ENCODE data around the gene SIRPD. TPM values are rescaled to one million over a fixed set of nuclear protein-coding genes. Genes with fewer than 3 reads are reported as not detected.
"Not testable (repeated sequence)": the region's sequence is repeated elsewhere in the genome, so short reads cannot be mapped to it uniquely, and the experiment has no call there.

Gene SIRPD
- not detected in 2 replicates for total RNA-seq

GRCh38 chr20:1557605-1558004 lies at the start of gene SIRPD:
Gene SIRPD, minus strand, starts transcription at chr20:1557705. Its CDS starts 52 bp downstream, at chr20:1557653.
- DNase-seq (ENCODE audit: low read depth in 2 of 2), result no peak

- no peak for DNase-seq (ENCODE audit: low read depth in 2 of 2)
Observed at GRCh38 chr20:1600736-1601135, 43.2 kb upstream of the SIRPD start.

GRCh38 chr20:1595333-1595732 lies 37.8 kb upstream of the SIRPD start:
- DNase-seq (ENCODE audit: low read depth in 2 of 2), result no peak

- DNase-seq (ENCODE audit: low read depth in 2 of 2), result no peak
Observed at GRCh38 chr20:1588533-1589460, 31.3 kb upstream of the SIRPD start.

- no peak for DNase-seq (ENCODE audit: low read depth in 2 of 2)
Observed at GRCh38 chr20:1587781-1588532, 30.5 kb upstream of the SIRPD start.

- DNase-seq (ENCODE audit: low read depth in 2 of 2), result no peak
Observed at GRCh38 chr20:1579488-1579887, 22.0 kb upstream of the SIRPD start.

- DNase-seq (ENCODE audit: low read depth in 2 of 2), result no peak
Observed at GRCh38 chr20:1577906-1578305, 20.4 kb upstream of the SIRPD start.

GRCh38 chr20:1577313-1577712 lies 19.8 kb upstream of the SIRPD start:
- not testable (repeated sequence) for DNase-seq (ENCODE audit: low read depth in 2 of 2)

- DNase-seq (ENCODE audit: low read depth in 2 of 2), result no peak
Observed at GRCh38 chr20:1576641-1577040, 19.1 kb upstream of the SIRPD start.

- not testable (repeated sequence) for DNase-seq (ENCODE audit: low read depth in 2 of 2)
Observed at GRCh38 chr20:1576003-1576402, 18.5 kb upstream of the SIRPD start.

GRCh38 chr20:1571583-1571982 lies 14.1 kb upstream of the SIRPD start:
- not testable (repeated sequence) for DNase-seq (ENCODE audit: low read depth in 2 of 2)

GRCh38 chr20:1569415-1569881 lies 11.9 kb upstream of the SIRPD start:
- peak in 1 of 2 donors; percentile 46 for DNase-seq (ENCODE audit: low read depth in 2 of 2)

- DNase-seq (ENCODE audit: low read depth in 2 of 2), result no peak
Observed at GRCh38 chr20:1568163-1568490, 10.6 kb upstream of the SIRPD start.

GRCh38 chr20:1567392-1568162 lies 10.1 kb upstream of the SIRPD start:
- peak in 1 of 2 donors; percentile 67 for DNase-seq (ENCODE audit: low read depth in 2 of 2)

GRCh38 chr20:1566701-1567100 lies 9.2 kb upstream of the SIRPD start:
- DNase-seq (ENCODE audit: low read depth in 2 of 2), result no peak

- no peak for DNase-seq (ENCODE audit: low read depth in 2 of 2)
Observed at GRCh38 chr20:1565461-1565860, 8.0 kb upstream of the SIRPD start.

- no peak for DNase-seq (ENCODE audit: low read depth in 2 of 2)
Observed at GRCh38 chr20:1563598-1563997, 6.1 kb upstream of the SIRPD start.

- no peak for DNase-seq (ENCODE audit: low read depth in 2 of 2)
Observed at GRCh38 chr20:1562622-1563021, 5.1 kb upstream of the SIRPD start.

- no peak for DNase-seq (ENCODE audit: low read depth in 2 of 2)
Observed at GRCh38 chr20:1561350-1561749, 3.8 kb upstream of the SIRPD start.

GRCh38 chr20:1555952-1556351 lies 1.6 kb downstream of the SIRPD start:
- peak; percentile 19 to 22 for DNase-seq (ENCODE audit: low read depth in 2 of 2)

GRCh38 chr20:1539816-1540419 lies 17.6 kb downstream of the SIRPD start:
- no peak for DNase-seq (ENCODE audit: low read depth in 2 of 2)
